Tibial nerve (tissue), 4 donors: ENCODE measurements around the gene CPNE2. TPM values are rescaled to one million over a fixed set of nuclear protein-coding genes. Genes with fewer than 3 reads are reported as not detected.

Experiments
- DNase-seq, 2 donors: peaks; one replicate each; pipeline ENCODE4 v3.0.0-alpha.2; 2019; ENCODE audit warnings: low spot score in 2 of 2
- H3K27ac ChIP-seq, 4 donors: fragments of 200-600 bp; sonication (generic) in 3 of 4; one replicate each; pipeline ENCODE4 v1.5.1; 2017 to 2019; ENCODE audit warnings: mild to moderate bottlenecking in 1 of 4
- H3K27me3 ChIP-seq, 2 donors: fragments of 200-600 bp; sonication (generic) in 1 of 2; one replicate each; pipeline versions ENCODE4 v1.5.1 to v1.6.0; 2017 to 2019
- H3K36me3 ChIP-seq, 3 donors: fragments of 200-600 bp; sonication (generic); one replicate each; pipeline ENCODE4 v1.5.1; 2018 to 2019
- H3K4me1 ChIP-seq, 4 donors: fragments of 200-600 bp; sonication (generic) in 3 of 4; one replicate each; pipeline ENCODE4 v1.5.1; 2017 to 2019
- H3K4me3 ChIP-seq, 4 donors: fragments of 200-600 bp; sonication (generic) in 3 of 4; one replicate each; pipeline ENCODE4 v1.5.1; 2017 to 2019; ENCODE audit warnings: mild to moderate bottlenecking in 1 of 4, moderate library complexity in 1 of 4
- H3K9me3 ChIP-seq, 4 donors: fragments of 200-600 bp; sonication (generic) in 3 of 4; one replicate each; pipeline ENCODE4 v1.5.1; 2017 to 2019
- CTCF ChIP-seq, 5 experiments: fragments of 200-600 bp in 3 of 5; fragments of 450-650 bp in 2 of 5; sonication (generic) in 3 of 5; IDR thresholded peaks; one replicate each; pipeline ENCODE4 v1.5.1; 2016 to 2019; ENCODE audit warnings: antibody characterized with exemption in 5 of 5, mild to moderate bottlenecking in 3 of 5, moderate library complexity in 2 of 5
- EP300 ChIP-seq, 2 donors: sonication (generic); formaldehyde crosslinking; IDR thresholded peaks; one replicate each; pipeline ENCODE4 v1.6.1; 2017; ENCODE audit warnings: antibody characterized with exemption in 2 of 2, mild to moderate bottlenecking in 1 of 2
- POLR2A ChIP-seq, 2 donors: fragments of 450-650 bp; IDR thresholded peaks; one replicate each; pipeline ENCODE4 v1.6.1; 2017; ENCODE audit warnings: antibody characterized with exemption in 2 of 2, mild to moderate bottlenecking in 2 of 2, moderate library complexity in 2 of 2
- WGBS, 2 donors: methylation state at CpG; one replicate each; pipeline ENCODE4 v1.1.5; 2018; 5-methylcytosine and 5-hydroxymethylcytosine counted together
- total RNA-seq, 4 donors: library from RNA; depleted of rRNA; stranded (reverse); fragments of >200 nt; gene quantifications; one replicate each; pipeline ENCODE4 v1.1.0, GENCODE V29; 2016

CPNE2 gene
- total RNA-seq, 4 donors from 2014 or later = 32.7 to 58.8 (median 46.0) TPM

GRCh38 chr16:57091200-57091974, 996 bp upstream of the CPNE2 start:
- Histone ChIP-seq H3K4me1 (peaks cover 0 to 38% (median 18%) of the 10 kb centered on the region in 4 donors), H3K4me3 (peak overlapping the region; percentile 72 to 83 (median 82)), H3K9me3 (no peaks in the 10 kb centered on the region), H3K27me3 (no peaks in the 10 kb centered on the region), H3K27ac (peak overlapping the region; percentile 81 to 97 (median 88)), H3K36me3 (no peaks in the 10 kb centered on the region)
- peak; percentile 41 to 48 for DNase-seq
- WGBS, 2 donors = 11 to 24% methylated on average over 24 of the region's 24 CpGs
- peak in 1 of 2 donors; percentile 2 for TF ChIP-seq EP300 (IDR thresholded peaks at IDR 0.05)
- TF ChIP-seq POLR2A (IDR thresholded peaks at IDR 0.05) = no peak

- TF ChIP-seq POLR2A (IDR thresholded peaks at IDR 0.05) = no peak
- TF ChIP-seq CTCF (IDR thresholded peaks at IDR 0.05) = peak; percentile 58 to 79 (median 74)
- H3K36me3 ChIP-seq = peaks cover 0 to 5% (median 0%) of the 10 kb centered on the region in 3 donors
- no peaks in the 10 kb centered on the region for H3K27me3 ChIP-seq
- H3K9me3 ChIP-seq = no peaks in the 10 kb centered on the region
- no peak for DNase-seq
- peak overlapping the region; percentile 68 to 83 (median 82) for H3K4me3 ChIP-seq
- peaks cover 0 to 42% (median 18%) of the 10 kb centered on the region in 4 donors for H3K4me1 ChIP-seq
- 0% methylated on average over 2 to 27 of the region's 53 CpGs for WGBS, 2 donors
- H3K27ac ChIP-seq = peak overlapping the region; percentile 79 to 88 (median 85)
These were observed 516 bp downstream of the CPNE2 start for GRCh38 chr16:57092786-57093411.

- Histone ChIP-seq H3K27me3 (no peaks in the 10 kb centered on the region), H3K9me3 (no peaks in the 10 kb centered on the region), H3K4me1 (peaks cover 0 to 48% (median 18%) of the 10 kb centered on the region in 4 donors), H3K36me3 (peaks cover 0 to 5% (median 0%) of the 10 kb centered on the region in 3 donors), H3K4me3 (peak overlapping the region; percentile 68 to 83 (median 82)), H3K27ac (peak overlapping the region; percentile 79 to 88 (median 85))
- 52 to 69% methylated on average over 15 to 18 of the region's 18 CpGs for WGBS, 2 donors
- DNase-seq = no peak
- TF ChIP-seq POLR2A (IDR thresholded peaks at IDR 0.05) = no peak
- TF ChIP-seq CTCF (IDR thresholded peaks at IDR 0.05) = no peak
- no peak for TF ChIP-seq EP300 (IDR thresholded peaks at IDR 0.05)
These were observed 1.5 kb downstream of the CPNE2 start for GRCh38 chr16:57093666-57094564.

GRCh38 chr16:57094911-57095310, 2.5 kb downstream of the CPNE2 start:
- WGBS, 2 donors = 77 to 80% methylated on average over 5 of the region's 5 CpGs
- Histone ChIP-seq H3K27ac (peak overlapping the region in 2 of 4 donors; percentile 83 to 88), H3K27me3 (no peaks in the 10 kb centered on the region), H3K4me3 (no peak overlapping the region), H3K9me3 (no peaks in the 10 kb centered on the region), H3K4me1 (peaks cover 0 to 48% (median 18%) of the 10 kb centered on the region in 4 donors), H3K36me3 (peaks cover 0 to 5% (median 0%) of the 10 kb centered on the region in 3 donors)
- TF ChIP-seq CTCF (IDR thresholded peaks at IDR 0.05) = no peak
- TF ChIP-seq POLR2A (IDR thresholded peaks at IDR 0.05) = no peak
- no peak for TF ChIP-seq EP300 (IDR thresholded peaks at IDR 0.05)
- no peak for DNase-seq

- Histone ChIP-seq H3K4me3 (no peak overlapping the region), H3K36me3 (peaks cover 0 to 5% (median 0%) of the 10 kb centered on the region in 3 donors), H3K9me3 (no peaks in the 10 kb centered on the region), H3K27ac (no peak overlapping the region), H3K4me1 (peaks cover 0 to 45% (median 17%) of the 10 kb centered on the region in 4 donors), H3K27me3 (no peaks in the 10 kb centered on the region)
- WGBS, 2 donors = 94 to 100% methylated on average over 3 of the region's 3 CpGs
- no peak for TF ChIP-seq POLR2A (IDR thresholded peaks at IDR 0.05)
- TF ChIP-seq EP300 (IDR thresholded peaks at IDR 0.05) = no peak
- no peak for TF ChIP-seq CTCF (IDR thresholded peaks at IDR 0.05)
- DNase-seq = no peak
These were observed 3.8 kb downstream of the CPNE2 start for GRCh38 chr16:57096192-57096591.
